SK-MEL-5 (cell line): ENCODE results near the gene EVA1C. TPM values are rescaled to one million over a fixed set of nuclear protein-coding genes. Genes with fewer than 3 reads are reported as not detected.
"Not testable (repeated sequence)": the region's sequence is repeated elsewhere in the genome, so short reads cannot be mapped to it uniquely, and the experiment has no call there.

Experiments
- DNase-seq: peaks from one replicate; pipeline ENCODE4 v3.0.0-alpha.2; 2016; ENCODE audit warnings: low read depth, low spot score
- in situ Hi-C: cut with HindIII; loops from 2 replicates; pipeline ENCODE4 v1.10.0; 2016; ENCODE audit warnings: low sequenced_read_pairs, high pct_unique_total_duplicates, low pct_unique_long_range_greater_than_20kb
- total RNA-seq: library from RNA; depleted of rRNA; stranded (reverse); fragments of >200 nt; shearing (Covaris generic); gene quantifications from 2 replicates; pipeline ENCODE4 v1.2.3, GENCODE V29; 2014

Gene EVA1C
- total RNA-seq, 1 experiment from 2014 or later: 5.0 TPM

GRCh38 chr21:32386195-32386870 lies 26.2 kb upstream of the EVA1C start:
- no peak for DNase-seq
- in situ Hi-C loops: no loop called here

GRCh38 chr21:32387151-32387550 lies 25.4 kb upstream of the EVA1C start:
- DNase-seq: no peak
- in situ Hi-C loops: no loop called here

- DNase-seq: no peak
- in situ Hi-C loops: no loop called here
These were observed 24.2 kb upstream of the EVA1C start for GRCh38 chr21:32388306-32388705.

- in situ Hi-C loops: no loop called here
These were observed 23.0 kb upstream of the EVA1C start for GRCh38 chr21:32389337-32390015.

GRCh38 chr21:32390537-32391224 lies 21.8 kb upstream of the EVA1C start:
- DNase-seq, in situ Hi-C loops: not testable (repeated sequence)

More at GRCh38 chr21:32389337-32390015, 23.0 kb upstream of the EVA1C start:
- no peak for DNase-seq

GRCh38 chr21:32391755-32392154 lies 20.8 kb upstream of the EVA1C start:
- no peak for DNase-seq
- in situ Hi-C loops: no loop called here

GRCh38 chr21:32392299-32392879 lies 20.1 kb upstream of the EVA1C start:
- no peak for DNase-seq
- in situ Hi-C loops: no loop called here

GRCh38 chr21:32392880-32393676 lies 19.4 kb upstream of the EVA1C start, which contains the start of gene URB1:
Gene URB1 (minus strand): TSS chr21:32393012. CDS start chr21:32392910, 102 bp downstream.
- DNase-seq: peak; percentile 77
- in situ Hi-C loops: no loop called here

GRCh38 chr21:32393677-32394001 lies 18.9 kb upstream of the EVA1C start:
- in situ Hi-C loops: no loop called here
- no peak for DNase-seq

GRCh38 chr21:32403201-32403777 lies 9.2 kb upstream of the EVA1C start:
- DNase-seq: peak; percentile 81
- in situ Hi-C loops: no loop called here

GRCh38 chr21:32406405-32406804 lies 6.1 kb upstream of the EVA1C start:
- no peak for DNase-seq
- in situ Hi-C loops: no loop called here

- in situ Hi-C loops: no loop called here
- DNase-seq: no peak
These were observed 2.2 kb upstream of the EVA1C start for GRCh38 chr21:32410291-32410690.

GRCh38 chr21:32410916-32411315 lies 1.6 kb upstream of the EVA1C start:
- in situ Hi-C loops: no loop called here

GRCh38 chr21:32411350-32412161 lies 950 bp upstream of the EVA1C start:
- in situ Hi-C loops: no loop called here
- no peak for DNase-seq

More at GRCh38 chr21:32410916-32411315, 1.6 kb upstream of the EVA1C start:
- no peak for DNase-seq

- in situ Hi-C loops: no loop called here
- DNase-seq: no peak
These were observed 554 bp downstream of the EVA1C start for GRCh38 chr21:32413015-32413504.
